Stimulated activated CD4-positive, alpha-beta T cell treated with anti-CD3 and anti-CD28 coated beads, Interleukin-15, amount 100 ng/mL, for 1 hour (primary cell): ENCODE data around the gene CKAP2L.

Experiments used
- DNase-seq, 2 donors: peaks; one replicate each; pipeline ENCODE4 v3.0.0-alpha.2; 2020; ENCODE audit warnings: low read depth in 1 of 2, low spot score in 1 of 2

Gene CKAP2L

GRCh38 chr2:112793449-112793978 is 29.1 kb upstream of the CKAP2L start:
- no peak for DNase-seq

- no peak for DNase-seq
Observed at GRCh38 chr2:112792419-112792818, 28.0 kb upstream of the CKAP2L start.

- no peak for DNase-seq
Observed at GRCh38 chr2:112791693-112792230, 27.4 kb upstream of the CKAP2L start.

GRCh38 chr2:112791019-112791418 is 26.6 kb upstream of the CKAP2L start:
- no peak for DNase-seq

- DNase-seq, result no peak
Observed at GRCh38 chr2:112790305-112790704, 25.9 kb upstream of the CKAP2L start.

- no peak for DNase-seq
Observed at GRCh38 chr2:112789186-112789585, 24.8 kb upstream of the CKAP2L start.

- no peak for DNase-seq
Observed at GRCh38 chr2:112788653-112789052, 24.2 kb upstream of the CKAP2L start.

- no peak for DNase-seq
Observed at GRCh38 chr2:112787729-112788393, 23.5 kb upstream of the CKAP2L start.

- DNase-seq, result no peak
Observed at GRCh38 chr2:112787294-112787693, 22.9 kb upstream of the CKAP2L start.

GRCh38 chr2:112784199-112785189 is 20.1 kb upstream of the CKAP2L start, which contains the start of gene IL1A:
IL1A (minus strand) TSS chr2:112784493; CDS start chr2:112783770, 723 bp downstream.
- no peak for DNase-seq

- no peak for DNase-seq
Observed at GRCh38 chr2:112783187-112783714, 18.8 kb upstream of the CKAP2L start.

GRCh38 chr2:112782234-112782799 is 17.9 kb upstream of the CKAP2L start:
- DNase-seq, result no peak

GRCh38 chr2:112779598-112779997 is 15.2 kb upstream of the CKAP2L start:
- DNase-seq, result no peak

- no peak for DNase-seq
Observed at GRCh38 chr2:112777036-112777435, 12.6 kb upstream of the CKAP2L start.

- no peak for DNase-seq
Observed at GRCh38 chr2:112776113-112776512, 11.7 kb upstream of the CKAP2L start.

- no peak for DNase-seq
Observed at GRCh38 chr2:112774536-112775285, 10.3 kb upstream of the CKAP2L start.

- no peak for DNase-seq
Observed at GRCh38 chr2:112773556-112773955, 9.1 kb upstream of the CKAP2L start.

- DNase-seq, result no peak
Observed at GRCh38 chr2:112772911-112773475, 8.6 kb upstream of the CKAP2L start.

GRCh38 chr2:112772322-112772721 is 7.9 kb upstream of the CKAP2L start:
- no peak for DNase-seq

GRCh38 chr2:112768432-112768831 is 4.0 kb upstream of the CKAP2L start:
- no peak for DNase-seq
